ENCODE results near the gene SLCO1A2. TPM values are rescaled to one million over a fixed set of nuclear protein-coding genes. Genes with fewer than 3 reads are reported as not detected.

Gene SLCO1A2
- polyA plus RNA-seq, 3 donors, result 0.01 TPM; not detected in 2

GRCh38 chr12:21248679-21249078 is 86.0 kb downstream of the SLCO1A2 start:
- H3K27ac ChIP-seq (ENCODE audit: low read depth, low read length), result no peak overlapping the region
- WGBS, 3 donors, result 67 to 83% (median 81%) methylated on average over 1 of the region's 1 CpG

DNA sequence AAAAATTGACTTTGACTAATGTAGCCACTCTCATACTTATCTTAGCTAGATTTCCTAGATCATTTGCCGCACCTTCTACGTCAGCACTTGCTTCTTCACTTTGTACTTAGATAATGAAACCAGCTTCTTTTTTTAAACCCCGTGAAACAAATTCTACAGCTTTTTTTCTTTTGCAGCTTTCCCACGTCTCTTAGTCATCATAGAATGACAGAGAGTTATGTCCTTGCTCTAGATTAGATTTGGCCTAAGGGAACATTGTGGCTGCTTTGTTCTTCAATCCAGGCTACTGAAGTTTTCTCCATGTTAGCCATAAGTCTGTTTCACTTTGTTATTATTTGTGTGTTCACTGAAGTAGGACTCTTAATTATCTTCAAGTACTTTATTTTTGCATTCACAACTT is 94.9 kb downstream of the SLCO1A2 start:
- no peak overlapping the region for H3K27ac ChIP-seq (ENCODE audit: low read depth, low read length)
- 74 to 81% (median 80%) methylated on average over 4 of the region's 4 CpGs for WGBS, 3 donors

DNA sequence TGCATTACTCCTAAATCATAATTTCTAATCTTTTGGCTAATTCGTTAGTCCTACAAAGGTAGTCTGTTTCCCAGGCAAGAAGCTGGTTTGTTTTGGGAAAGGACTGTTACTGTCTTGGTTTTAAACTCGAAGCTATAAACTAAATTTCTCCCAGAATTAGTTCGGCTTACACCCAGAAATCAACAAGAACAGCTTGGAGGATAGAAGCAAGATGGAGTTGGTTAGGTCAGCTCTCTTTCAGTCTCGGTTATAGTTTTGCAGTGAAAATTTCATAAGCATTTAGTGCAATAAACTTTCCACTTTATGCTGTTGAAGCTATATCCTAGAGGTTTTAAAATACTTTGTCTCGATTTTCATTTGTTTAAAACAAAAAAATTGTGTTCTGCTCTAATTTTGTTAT is 100.3 kb downstream of the SLCO1A2 start:
- WGBS, 3 donors, result 72 to 81% (median 75%) methylated on average over 5 of the region's 5 CpGs
- no peak overlapping the region for H3K27ac ChIP-seq (ENCODE audit: low read depth, low read length)

DNA sequence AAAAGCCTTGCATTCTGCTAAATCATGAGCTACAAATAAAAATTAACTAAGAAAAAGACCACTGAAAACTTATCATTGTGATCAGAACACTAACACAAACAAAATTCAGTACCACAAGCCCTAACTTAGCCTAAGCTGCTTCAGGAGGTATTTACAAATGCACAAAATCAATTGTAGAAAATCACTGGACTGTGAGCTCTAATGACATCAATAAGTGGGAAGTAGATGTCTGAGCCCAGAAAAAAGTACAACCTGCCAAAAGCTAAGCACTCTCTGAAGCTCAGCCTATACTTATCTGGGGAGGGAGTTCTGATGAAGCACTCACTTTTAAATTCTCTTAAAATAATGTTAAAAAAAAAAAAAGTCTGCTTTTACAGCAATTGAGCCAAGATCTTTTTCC is 110.8 kb downstream of the SLCO1A2 start:
- no peak overlapping the region for H3K27ac ChIP-seq (ENCODE audit: low read depth, low read length)

GRCh38 chr12:21221778-21222177 is 112.9 kb downstream of the SLCO1A2 start:
- no peak overlapping the region for H3K27ac ChIP-seq (ENCODE audit: low read depth, low read length)

- H3K27ac ChIP-seq (ENCODE audit: low read depth, low read length), result no peak overlapping the region
These were observed 113.6 kb downstream of the SLCO1A2 start for GRCh38 chr12:21221072-21221471.

DNA sequence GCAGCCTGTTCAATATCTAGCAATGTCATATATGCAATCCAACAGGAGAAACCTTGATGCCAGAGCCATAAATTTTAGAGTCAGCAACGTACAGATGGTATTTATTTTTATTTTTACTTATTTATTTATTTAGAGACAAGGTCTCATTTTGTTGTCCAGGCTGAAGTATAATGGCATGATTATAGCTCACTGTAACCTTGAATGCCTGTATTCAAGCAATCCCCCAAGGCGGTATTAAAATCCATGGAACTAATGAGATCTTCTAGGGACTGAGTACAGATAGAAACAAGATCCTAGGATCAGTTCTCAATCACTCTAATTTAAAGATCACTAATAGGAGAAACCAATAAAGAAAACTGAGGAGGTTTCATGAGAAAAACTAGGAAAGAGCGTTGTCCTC is 114.5 kb downstream of the SLCO1A2 start:
- H3K27ac ChIP-seq (ENCODE audit: low read depth, low read length), result no peak overlapping the region
- 66 to 76% (median 73%) methylated on average over 3 of the region's 3 CpGs for WGBS, 3 donors

DNA sequence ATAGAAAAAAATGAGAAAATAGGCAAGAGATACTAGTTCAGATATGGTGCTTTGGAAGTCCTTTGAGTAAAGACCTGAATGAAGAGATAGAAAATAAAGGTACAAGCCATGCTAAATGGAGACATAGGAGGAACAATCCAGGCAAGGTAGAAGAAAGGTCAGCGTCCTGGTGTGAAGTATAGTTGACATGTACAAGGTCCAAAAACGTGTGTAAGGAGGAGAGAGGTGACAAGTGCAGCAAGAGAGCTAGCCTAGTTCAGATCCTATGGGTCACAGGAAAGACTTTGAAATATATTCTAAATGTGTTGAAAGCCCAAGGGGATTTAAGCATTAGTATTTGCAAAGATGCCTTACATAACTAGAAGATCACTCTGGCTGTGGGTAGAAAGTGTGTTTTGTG is 115.5 kb downstream of the SLCO1A2 start:
- no peak overlapping the region for H3K27ac ChIP-seq (ENCODE audit: low read depth, low read length)
- WGBS, 3 donors, result 51 to 61% (median 55%) methylated on average over 2 of the region's 2 CpGs

Other genes with a start within 250 kb of the SLCO1A2 start
- not detected for gene SLCO1B1, start 203.7 kb downstream of the SLCO1A2 start, polyA plus RNA-seq
- gene IAPP, start 38.0 kb upstream of the SLCO1A2 start, polyA plus RNA-seq, result 100 to 1,000 TPM in 1 of 3 donors, under 1 TPM in 1, not detected in 1; 0.33 to 126 TPM
- gene PYROXD1, start 102.7 kb upstream of the SLCO1A2 start, polyA plus RNA-seq, result 10 to 100 TPM in 1 of 3 donors, 1 to 10 TPM in 2; 8.5 to 10.1 (median 9.4) TPM
- 10 to 100 TPM in 2 of 3 donors, 1 to 10 TPM in 1; 8.8 to 21.5 (median 20.4) TPM for gene RECQL, start 166.7 kb upstream of the SLCO1A2 start, polyA plus RNA-seq
- gene GOLT1B, start 166.9 kb upstream of the SLCO1A2 start, polyA plus RNA-seq, result 10 to 100 TPM; 13.2 to 16.0 (median 15.2) TPM
- gene SPX, start 191.4 kb upstream of the SLCO1A2 start, polyA plus RNA-seq, result 10 to 100 TPM in 2 of 3 donors, 1 to 10 TPM in 1; 9.0 to 21.3 (median 14.1) TPM

Measured in adipose tissue (tissue), 3 donors.